CD4-positive, alpha-beta T cell treated with Interleukin-1 beta for 1 hour (primary cell): ENCODE data around the gene GSTP1.
"Not testable (repeated sequence)": the region's sequence is repeated elsewhere in the genome, so short reads cannot be mapped to it uniquely, and the experiment has no call there.

ENCODE experiments used
- DNase-seq, 2 donors: peaks; one replicate each; pipeline ENCODE4 v3.0.0-alpha.2; 2020 to 2022

The GSTP1 gene

GRCh38 chr11:67599149-67599548 lies 15.5 kb downstream of the GSTP1 start:
- DNase-seq = no peak

GRCh38 chr11:67600324-67601029 lies 16.9 kb downstream of the GSTP1 start:
- no peak for DNase-seq

DNA sequence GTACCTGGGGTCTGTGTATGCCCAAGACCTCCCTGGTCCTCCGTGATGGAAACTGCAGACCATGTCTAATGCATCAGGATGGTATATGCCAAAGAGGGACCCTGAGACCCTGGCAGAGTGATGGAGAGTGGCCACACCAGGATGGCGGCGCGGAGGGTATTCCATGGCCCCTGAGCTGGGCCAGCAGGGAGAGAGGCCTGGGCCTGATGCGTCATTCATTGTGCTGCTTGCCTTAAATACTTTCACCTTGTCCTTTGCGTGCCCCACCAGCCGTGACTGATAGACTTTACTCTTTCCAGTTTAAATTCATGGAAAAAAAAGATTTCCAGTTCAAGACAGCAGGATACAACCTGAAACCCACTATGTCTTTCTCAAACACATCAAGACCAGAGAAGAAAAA lies 17.5 kb downstream of the GSTP1 start:
- DNase-seq = no peak

- DNase-seq = not testable (repeated sequence)
Measured at GRCh38 chr11:67604119-67604518, 20.5 kb downstream of the GSTP1 start.

DNA sequence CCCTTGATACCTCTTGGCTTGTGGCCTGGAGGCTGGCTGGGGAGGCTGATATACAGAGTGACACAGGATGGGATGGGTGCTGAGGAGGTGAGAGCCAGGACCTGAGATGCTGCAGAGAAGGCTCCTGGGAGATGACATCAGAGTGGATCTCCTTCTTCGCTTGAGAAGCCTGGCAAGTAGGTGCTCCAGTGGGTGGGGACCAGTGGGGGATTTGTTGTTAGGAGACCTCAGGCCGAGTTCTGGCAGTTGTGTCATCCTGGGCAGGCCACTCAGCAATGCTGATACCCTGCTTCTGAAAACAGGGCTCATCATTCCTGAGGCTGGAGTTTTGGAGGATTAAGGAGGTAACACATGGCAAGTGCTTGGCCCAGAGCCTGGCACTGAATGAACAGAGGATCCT lies 21.2 kb downstream of the GSTP1 start:
- no peak for DNase-seq

DNA sequence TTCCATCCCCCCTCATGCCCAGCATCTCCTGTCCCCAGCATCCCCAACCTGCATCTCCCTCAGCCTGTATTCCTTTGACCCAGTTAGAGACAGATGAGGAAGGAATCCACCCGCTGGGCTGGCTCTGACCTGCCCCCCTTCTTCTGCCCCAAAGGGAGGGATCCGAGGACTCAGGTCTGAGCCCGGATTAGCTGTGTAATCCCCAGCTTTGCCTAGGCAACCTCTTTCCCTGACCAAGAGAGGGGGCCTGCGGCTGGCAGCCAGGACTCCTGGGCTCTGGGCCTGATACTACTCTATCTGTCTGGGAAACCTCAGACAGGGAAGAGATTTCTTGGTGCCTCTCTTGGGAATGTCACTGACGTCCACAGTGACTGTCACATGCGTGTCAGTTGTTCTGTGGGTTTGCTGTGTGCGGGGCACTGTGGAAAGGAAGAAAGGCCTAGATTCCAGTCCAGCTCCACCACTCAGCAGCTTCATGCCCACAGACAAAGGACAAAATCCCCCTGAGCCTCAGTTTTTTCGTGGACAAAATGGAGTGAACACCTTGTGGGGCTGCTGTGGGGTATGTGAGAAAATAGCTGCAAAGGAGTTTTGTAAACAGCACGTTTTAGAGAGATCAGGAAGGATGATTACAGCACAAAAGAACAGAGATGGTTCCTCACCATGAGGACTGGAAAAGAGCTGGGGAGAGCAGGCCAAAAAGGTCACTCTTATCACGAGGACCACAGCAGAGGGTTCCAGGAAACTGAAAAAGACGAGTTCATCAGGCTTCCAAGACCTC lies 21.8 kb downstream of the GSTP1 start:
- DNase-seq = no peak

DNA sequence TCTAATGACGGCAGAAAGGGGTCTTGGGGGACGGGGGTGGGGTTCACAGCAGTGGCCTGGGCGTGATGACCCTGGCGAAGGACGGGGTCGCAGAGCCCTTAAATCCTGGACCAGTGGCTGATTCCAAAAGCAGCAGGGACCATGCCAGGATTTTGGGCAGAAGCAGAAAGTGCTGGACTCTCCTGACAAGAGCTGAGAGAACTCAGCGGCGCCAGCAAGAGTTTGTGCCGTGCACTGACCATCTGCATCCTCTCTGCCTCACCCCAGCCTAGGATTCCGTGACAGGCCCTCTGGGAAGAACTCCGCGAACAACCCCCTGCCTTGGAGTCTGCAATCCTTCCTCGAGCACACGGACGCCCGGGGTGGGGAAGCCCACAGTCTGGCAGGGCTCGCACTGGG lies 22.5 kb downstream of the GSTP1 start:
- DNase-seq = no peak

DNA sequence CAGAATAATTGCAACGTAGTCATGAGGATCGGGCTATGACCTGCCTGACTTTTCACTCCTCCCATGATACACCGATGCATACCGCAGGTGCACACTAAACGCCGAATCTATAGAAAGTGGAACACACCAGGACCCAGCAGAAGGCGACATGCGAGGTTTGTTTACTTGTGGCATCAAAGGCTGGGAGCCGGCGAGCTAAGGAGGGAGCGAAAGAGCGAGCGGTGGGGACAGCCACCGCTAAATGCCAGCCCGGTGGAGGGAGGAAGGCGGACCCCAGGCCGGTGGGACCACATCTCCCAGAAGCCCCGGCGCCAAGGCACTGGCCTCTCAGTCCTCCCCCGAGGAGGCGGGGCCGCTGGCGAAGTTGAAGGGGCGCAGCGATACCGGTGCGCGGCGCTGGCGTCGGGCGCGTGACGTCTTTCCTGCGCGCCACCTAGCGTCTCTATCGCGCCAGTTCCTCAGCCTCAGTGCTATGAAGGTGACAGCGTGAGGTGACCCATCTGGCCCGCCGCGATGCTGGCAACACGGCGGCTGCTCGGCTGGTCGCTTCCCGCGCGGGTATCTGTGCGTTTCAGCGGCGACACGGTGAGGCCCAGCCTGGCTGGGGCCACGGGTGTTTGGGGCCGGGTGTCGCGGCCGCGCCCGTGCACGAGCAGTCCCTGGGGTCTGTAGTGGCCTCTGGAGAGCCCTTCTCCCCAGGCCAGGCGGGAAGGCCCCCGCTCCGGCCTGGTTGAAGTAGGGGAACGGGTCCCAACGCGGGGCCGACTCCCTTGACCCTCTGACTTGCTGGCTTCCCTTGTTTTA lies 23.1 kb downstream of the GSTP1 start, which contains the start of gene NDUFV1:
Gene NDUFV1, plus strand, starts transcription at position 445 of the 804 bp plus-strand sequence. Its CDS starts 69 bp downstream, at position 514.
- peak; percentile 96 for DNase-seq

- DNase-seq = no peak
Measured at GRCh38 chr11:67607507-67607906, 23.9 kb downstream of the GSTP1 start.

- no peak for DNase-seq
Measured at GRCh38 chr11:67608486-67608885, 24.9 kb downstream of the GSTP1 start.

DNA sequence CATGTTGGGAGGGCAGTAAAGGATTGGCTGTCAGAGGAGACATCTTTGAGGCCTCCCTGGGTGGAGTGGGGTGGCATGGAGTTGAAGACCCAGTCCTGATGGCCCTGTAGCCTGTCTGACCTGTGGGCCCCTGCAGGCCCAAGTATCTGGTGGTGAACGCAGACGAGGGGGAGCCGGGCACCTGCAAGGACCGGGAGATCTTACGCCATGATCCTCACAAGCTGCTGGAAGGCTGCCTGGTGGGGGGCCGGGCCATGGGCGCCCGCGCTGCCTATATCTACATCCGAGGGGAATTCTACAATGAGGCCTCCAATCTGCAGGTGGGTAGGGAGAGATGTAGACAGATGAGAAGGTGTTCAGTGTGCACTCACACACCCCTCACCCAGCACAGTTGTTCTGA lies 25.7 kb downstream of the GSTP1 start:
- no peak for DNase-seq

GRCh38 chr11:67610302-67610868 lies 26.8 kb downstream of the GSTP1 start:
- no peak for DNase-seq

DNA sequence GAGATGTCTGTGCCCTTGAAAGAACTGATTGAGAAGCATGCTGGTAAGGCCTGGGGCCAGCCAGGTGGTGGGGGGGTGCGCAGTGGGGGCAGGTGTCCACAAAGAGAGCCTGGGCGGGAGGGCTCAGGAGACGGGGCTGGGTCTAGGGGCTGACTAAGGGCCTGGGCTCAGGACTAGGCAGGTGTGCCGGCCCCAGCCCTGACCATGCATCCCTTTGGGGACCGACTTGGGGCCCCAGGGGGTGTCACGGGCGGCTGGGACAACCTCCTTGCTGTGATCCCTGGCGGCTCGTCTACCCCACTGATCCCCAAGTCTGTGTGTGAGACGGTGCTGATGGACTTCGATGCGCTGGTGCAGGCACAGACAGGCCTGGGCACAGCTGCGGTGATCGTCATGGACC lies 27.6 kb downstream of the GSTP1 start:
- DNase-seq = no peak

DNA sequence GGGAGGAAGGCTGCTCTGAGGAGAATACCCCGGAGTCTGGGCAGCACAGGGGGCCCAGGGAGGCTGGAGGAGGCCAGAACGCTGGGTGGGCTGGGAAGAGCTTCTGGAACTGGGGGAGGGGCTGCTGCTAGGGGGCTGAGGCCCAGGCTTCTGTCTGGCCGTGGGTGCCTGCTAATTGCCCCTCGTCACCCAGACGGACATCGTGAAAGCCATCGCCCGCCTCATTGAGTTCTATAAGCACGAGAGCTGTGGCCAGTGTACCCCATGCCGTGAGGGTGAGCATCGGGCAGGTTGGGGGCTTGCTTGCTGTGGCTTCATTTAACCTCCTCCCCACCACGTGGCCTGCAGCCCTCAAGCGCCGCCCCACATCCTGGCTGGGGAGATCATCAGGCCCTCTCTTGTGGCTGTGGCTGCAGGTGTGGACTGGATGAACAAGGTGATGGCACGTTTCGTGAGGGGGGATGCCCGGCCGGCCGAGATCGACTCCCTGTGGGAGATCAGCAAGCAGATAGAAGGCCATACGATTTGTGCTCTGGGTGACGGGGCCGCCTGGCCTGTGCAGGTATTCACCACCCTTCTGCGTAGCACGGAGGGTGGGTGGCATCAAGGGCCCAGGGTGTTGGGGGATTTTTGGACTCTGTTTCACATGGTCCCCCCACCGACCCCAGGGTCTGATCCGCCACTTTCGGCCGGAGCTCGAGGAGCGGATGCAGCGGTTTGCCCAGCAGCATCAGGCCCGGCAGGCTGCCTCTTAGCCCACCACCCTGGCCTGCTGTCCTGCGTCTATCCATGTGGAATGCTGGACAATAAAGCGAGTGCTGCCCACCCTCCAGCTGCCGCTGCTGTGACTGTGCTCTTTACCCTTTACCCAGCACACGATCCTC lies 28.3 kb downstream of the GSTP1 start:
- DNase-seq = no peak

DNA sequence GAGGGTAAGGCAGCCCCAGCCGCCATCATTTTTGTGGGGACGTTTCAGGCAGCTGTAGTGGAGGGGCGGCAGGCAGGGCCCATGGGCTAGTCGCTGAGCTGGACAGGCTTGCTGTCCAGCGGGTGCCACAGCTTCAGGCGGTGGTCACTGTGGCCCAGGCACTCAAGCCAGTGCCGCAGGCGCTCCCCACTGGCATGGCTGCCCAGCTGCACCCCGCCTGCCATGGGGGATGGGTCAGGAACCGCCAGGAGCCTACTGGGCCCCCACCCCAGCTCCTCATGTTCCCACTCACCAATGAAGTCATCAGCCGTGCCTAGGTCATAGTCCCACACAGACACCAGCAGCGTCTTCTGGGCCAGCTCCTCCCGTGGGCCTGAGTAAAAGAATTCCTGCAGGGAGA lies 29.1 kb downstream of the GSTP1 start:
- DNase-seq = no peak

DNA sequence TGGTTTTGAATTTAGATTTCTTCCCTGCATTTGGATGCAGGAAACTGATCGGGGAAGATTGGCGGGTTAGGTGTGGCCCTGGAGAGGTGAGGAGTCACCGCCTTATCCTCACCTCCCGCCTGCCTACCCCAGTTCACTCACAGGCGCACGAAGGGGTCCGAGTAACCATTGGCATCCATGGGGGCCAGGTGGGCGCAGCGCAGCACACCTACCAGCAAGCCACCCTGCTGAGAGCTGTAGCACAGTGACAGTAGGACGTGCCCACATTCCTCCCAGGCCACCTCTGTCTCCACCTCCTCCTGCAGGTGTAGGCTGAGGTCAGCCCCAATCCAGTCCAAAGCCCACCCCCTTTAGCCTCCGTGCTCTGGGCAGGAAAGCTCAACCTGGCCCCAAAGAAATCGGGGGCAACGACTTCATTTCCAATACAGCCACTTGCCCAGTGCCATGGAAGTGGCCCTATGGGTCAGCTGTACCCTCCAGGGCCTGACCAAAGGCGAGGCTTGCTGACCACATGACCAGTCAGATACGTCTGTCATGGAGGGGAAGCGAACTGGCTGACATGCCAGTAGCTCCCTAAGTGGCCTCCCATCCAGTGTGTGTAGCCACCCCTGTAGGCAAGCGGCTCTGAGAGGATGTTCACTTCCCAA lies 29.8 kb downstream of the GSTP1 start:
- no peak for DNase-seq

GRCh38 chr11:67613960-67614715 lies 30.5 kb downstream of the GSTP1 start:
- peak; percentile 87 to 93 for DNase-seq

GRCh38 chr11:67614730-67615714 lies 31.4 kb downstream of the GSTP1 start:
- DNase-seq = peak; percentile 54 to 59

- DNase-seq = peak; percentile 25 to 41
Measured at GRCh38 chr11:67615728-67616430, 32.3 kb downstream of the GSTP1 start.
